Testis (tissue), 3 donors: ENCODE measurements around the gene GRID1. TPM values are rescaled to one million over a fixed set of nuclear protein-coding genes. Genes with fewer than 3 reads are reported as not detected.

Source experiments
- DNase-seq: peaks from one replicate; pipeline ENCODE4 v3.0.0-alpha.2; 2019
- H3K27ac ChIP-seq, 2 donors: fragments of 200-600 bp; sonication (generic); one replicate each; pipeline ENCODE4 v1.5.1; 2019
- H3K27me3 ChIP-seq: fragments of 200-600 bp; sonication (generic); one replicate; pipeline ENCODE4 v1.5.1; 2019
- H3K36me3 ChIP-seq: fragments of 200-600 bp; sonication (generic); one replicate; pipeline ENCODE4 v1.5.1; 2017; ENCODE audit warnings: low read depth; ENCODE audit errors: missing control alignments
- H3K4me1 ChIP-seq: fragments of 200-600 bp; sonication (generic); one replicate; pipeline ENCODE4 v1.5.1; 2019
- H3K4me3 ChIP-seq, 2 donors: fragments of 200-600 bp; sonication (generic); one replicate each; pipeline ENCODE4 v1.5.1; 2017 to 2019
- H3K9me3 ChIP-seq: fragments of 200-600 bp; sonication (generic); one replicate; pipeline ENCODE4 v1.5.1; 2017
- CTCF ChIP-seq, 3 experiments: fragments of 450-650 bp in 2 of 3; fragments of 200-600 bp in 1 of 3; sonication (generic) in 1 of 3; IDR thresholded peaks; one replicate each; pipeline ENCODE4 v1.5.1; 2016 to 2019; ENCODE audit warnings: antibody characterized with exemption in 3 of 3, mild to moderate bottlenecking in 2 of 3, moderate library complexity in 1 of 3
- POLR2A ChIP-seq: fragments of 450-650 bp; IDR thresholded peaks from one replicate; pipeline ENCODE4 v1.6.1; 2017; ENCODE audit warnings: antibody characterized with exemption, mild to moderate bottlenecking, moderate library complexity
- WGBS, 2 donors: methylation state at CpG; one replicate each; pipeline ENCODE4 v1.1.5; 2018; 5-methylcytosine and 5-hydroxymethylcytosine counted together
- intact Hi-C: fragments of 100-400 bp; cut with DNase I; formaldehyde crosslinking; loops from one replicate; pipeline ENCODE4 v1.15.1; 2023; ENCODE audit warnings: low total_unique reads
- polyA plus RNA-seq: library from polyadenylated mRNA; stranded (reverse); fragments of 350-450 nt; fragmentation: Illumina TruSeq; extraction: RNeasy Lipid Tissue Mini Kit (QIAGEN cat#74804); gene quantifications from one replicate; pipeline ENCODE4 v1.2.3, GENCODE V29; 2014; ENCODE audit warnings: low read depth, low replicate concordance; ENCODE audit not compliant: insufficient read depth
- total RNA-seq, 2 donors: library from RNA; depleted of rRNA; stranded (reverse); fragments of >200 nt; gene quantifications; one replicate each; pipeline ENCODE4 v1.2.3, GENCODE V29; 2016

GRID1 gene
- total and polyA plus RNA-seq, 3 donors from 2014 or later: 7.4 to 16.7 (median 8.1) TPM

GRCh38 chr10:85961479-85962067, 405.0 kb downstream of the GRID1 start:
- intact Hi-C loops: no loop called here
- WGBS, 2 donors: 77 to 87% methylated on average over 1 of the region's 1 CpG
- H3K4me3 ChIP-seq: no peak overlapping the region

DNA sequence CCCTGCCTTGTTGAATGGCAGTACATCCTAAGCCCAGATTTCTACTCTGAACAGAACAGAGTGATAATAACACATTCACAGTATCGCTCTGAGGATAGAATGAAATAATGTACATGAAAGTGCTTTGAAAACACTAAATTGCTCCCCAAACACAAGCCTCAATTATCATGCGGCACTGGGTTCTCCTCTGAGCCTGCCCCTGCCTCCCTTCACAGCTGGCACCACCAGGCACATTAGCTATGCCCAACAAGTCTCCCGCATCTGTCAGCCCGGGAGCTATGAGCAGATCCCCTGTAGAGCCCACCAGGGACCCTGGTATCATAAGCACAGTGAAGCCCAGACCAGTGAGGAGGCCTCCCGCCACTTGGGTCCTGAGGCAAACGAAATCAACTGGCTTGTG, 405.5 kb downstream of the GRID1 start:
- TF ChIP-seq POLR2A: no peak
- no peak for TF ChIP-seq CTCF (IDR thresholded peaks at IDR 0.05)
- no peaks in the 10 kb centered on the region for H3K4me1 ChIP-seq
- H3K9me3 ChIP-seq: no peaks in the 10 kb centered on the region
- H3K36me3 ChIP-seq: no peaks in the 10 kb centered on the region
- no peak overlapping the region for H3K27ac ChIP-seq
- no peak overlapping the region for H3K4me3 ChIP-seq
- no peak for DNase-seq
- H3K27me3 ChIP-seq: no peaks in the 10 kb centered on the region
- 82 to 92% methylated on average over 6 of the region's 6 CpGs for WGBS, 2 donors
- intact Hi-C loops: no loop called here

More at GRCh38 chr10:85961479-85962067, 405.0 kb downstream of the GRID1 start:
- Histone ChIP-seq H3K27ac (no peak overlapping the region), H3K36me3 (no peaks in the 10 kb centered on the region), H3K4me1 (no peaks in the 10 kb centered on the region), H3K9me3 (no peaks in the 10 kb centered on the region), H3K27me3 (no peaks in the 10 kb centered on the region)
- no peak for DNase-seq
- TF ChIP-seq POLR2A: no peak
- TF ChIP-seq CTCF (IDR thresholded peaks at IDR 0.05): no peak

DNA sequence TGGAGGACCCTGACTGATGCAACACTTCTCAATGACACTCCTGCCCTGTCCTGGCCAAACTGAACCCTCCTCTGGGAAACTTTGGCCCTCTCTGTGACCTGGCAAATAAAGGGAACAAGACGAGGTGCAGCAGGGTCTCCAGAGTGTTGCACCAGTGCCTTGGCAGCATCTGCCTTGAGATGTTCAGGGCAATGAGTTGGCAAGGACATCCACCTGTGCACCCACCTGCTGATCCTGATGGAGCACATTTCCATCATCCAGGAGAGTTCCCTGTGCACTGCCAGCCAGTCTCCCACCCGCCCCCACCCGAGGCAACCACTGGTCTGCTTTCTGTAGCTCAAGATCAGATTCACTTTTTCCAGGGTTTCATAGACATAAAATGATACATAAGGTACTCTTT, 407.4 kb downstream of the GRID1 start:
- Histone ChIP-seq H3K36me3 (no peaks in the 10 kb centered on the region), H3K9me3 (no peaks in the 10 kb centered on the region), H3K27me3 (no peaks in the 10 kb centered on the region), H3K4me3 (no peak overlapping the region), H3K27ac (no peak overlapping the region), H3K4me1 (no peaks in the 10 kb centered on the region)
- 73 to 79% methylated on average over 3 of the region's 3 CpGs for WGBS, 2 donors
- no peak for DNase-seq
- intact Hi-C loops: no loop called here
- TF ChIP-seq POLR2A: no peak

- Histone ChIP-seq H3K4me3 (no peak overlapping the region), H3K36me3 (no peaks in the 10 kb centered on the region), H3K27me3 (no peaks in the 10 kb centered on the region), H3K9me3 (no peaks in the 10 kb centered on the region), H3K27ac (no peak overlapping the region), H3K4me1 (no peaks in the 10 kb centered on the region)
- TF ChIP-seq POLR2A (no peak), CTCF (IDR thresholded peaks at IDR 0.05) (no peak)
- intact Hi-C loops: no loop called here
- WGBS, 2 donors: 77 to 83% methylated on average over 2 of the region's 2 CpGs
- DNase-seq: no peak
These were observed 415.7 kb downstream of the GRID1 start for GRCh38 chr10:85950921-85951320.

DNA sequence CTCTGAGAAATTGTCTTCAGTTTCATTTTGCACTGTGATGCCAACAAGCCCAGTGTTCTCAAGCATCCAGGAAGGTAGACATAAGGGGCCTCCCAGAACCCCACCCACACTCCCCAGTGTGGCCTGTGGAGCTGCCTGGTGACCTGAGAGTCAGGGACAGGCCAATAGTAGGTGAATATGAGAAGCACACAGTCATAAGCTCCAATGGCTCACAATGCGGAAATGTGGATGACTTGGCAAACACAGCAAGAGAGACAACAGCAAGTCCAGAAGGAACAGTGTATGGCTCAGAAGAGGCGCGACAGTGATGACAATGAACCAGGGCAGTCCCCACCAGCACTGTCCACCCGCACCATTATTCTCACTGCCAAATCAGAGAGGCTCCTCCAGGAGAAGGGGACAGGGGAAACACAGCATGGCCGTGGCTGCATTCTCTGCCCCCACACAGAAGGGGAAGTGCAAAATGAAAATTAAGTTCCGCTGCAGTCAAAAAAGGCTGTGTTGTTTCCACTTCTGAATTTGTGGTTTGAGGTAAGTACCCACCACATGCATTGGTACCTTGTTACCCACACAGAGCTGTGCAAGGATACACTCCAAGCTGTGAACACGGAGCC, 419.8 kb downstream of the GRID1 start:
- no peaks in the 10 kb centered on the region for H3K9me3 ChIP-seq
- no peaks in the 10 kb centered on the region for H3K36me3 ChIP-seq
- WGBS, 2 donors: 92% methylated on average over 7 of the region's 7 CpGs
- intact Hi-C loops: no loop called here
- DNase-seq: no peak
- no peak overlapping the region for H3K27ac ChIP-seq
- H3K27me3 ChIP-seq: no peaks in the 10 kb centered on the region
- H3K4me1 ChIP-seq: no peaks in the 10 kb centered on the region
- TF ChIP-seq CTCF (IDR thresholded peaks at IDR 0.05) (no peak), POLR2A (no peak)
- H3K4me3 ChIP-seq: no peak overlapping the region
